HCT116 (cell line): ENCODE results near the gene TARM1.
"Not testable (repeated sequence)": the region's sequence is repeated elsewhere in the genome, so short reads cannot be mapped to it uniquely, and the experiment has no call there.

Source experiments
- EZH2 ChIP-seq: fragments of 200-600 bp; sonication (generic); IDR thresholded peaks from 2 replicates; pipeline ENCODE4 v1.6.1; 2017; ENCODE audit warnings: antibody characterized with exemption, mixed run types
- MAX ChIP-seq: IDR thresholded peaks from 2 replicates; pipeline ENCODE4 v1.6.1; 2012
- POLR2A ChIP-seq: IDR thresholded peaks from 2 replicates; pipeline ENCODE4 v1.7.0; 2011; ENCODE audit warnings: borderline replicate concordance; ENCODE audit not compliant: insufficient read depth, insufficient read length; ENCODE audit errors: extremely low read depth
- REST ChIP-seq: IDR thresholded peaks from 2 replicates; pipeline ENCODE4 v1.6.1; 2012; ENCODE audit warnings: low read depth
- SP1 ChIP-seq: IDR thresholded peaks from 2 replicates; pipeline ENCODE4 v1.6.1; 2012; ENCODE audit warnings: low read depth
- TCF7L2 ChIP-seq: IDR thresholded peaks from 2 replicates; pipeline ENCODE4 v1.7.0; 2011; ENCODE audit warnings: borderline replicate concordance, inconsistent platforms; ENCODE audit not compliant: insufficient read depth, insufficient read length; ENCODE audit errors: extremely low read depth
- ZNF274 ChIP-seq: fragments of 200-500 bp; sonication (Bioruptor generic); IDR thresholded peaks from 2 replicates; pipeline ENCODE4 v1.6.1; 2014; ENCODE audit warnings: mild to moderate bottlenecking, low read depth, low read length, inconsistent platforms
- TF ChIP-seq, protein P1 (sequence below), 3 experiments: fragments of 200-600 bp in 1 of 3; sonication (generic) in 1 of 3; IDR thresholded peaks in 2 of 3; conservative IDR thresholded peaks in 1 of 3; 2 replicates each; pipeline ENCODE4 v1.5.1; 2012 to 2017; ENCODE audit warnings: low read depth in 2 of 3, low read length in 2 of 3, antibody characterized with exemption in 1 of 3, borderline replicate concordance in 1 of 3, control low read depth in 1 of 3, mild to moderate bottlenecking in 1 of 3, mixed read lengths in 1 of 3, mixed run types in 1 of 3, moderate library complexity in 1 of 3; ENCODE audit not compliant: insufficient read depth in 1 of 3
- TF ChIP-seq, protein P2 (sequence below): IDR thresholded peaks from 2 replicates; pipeline ENCODE4 v1.6.1; 2011; ENCODE audit warnings: mild to moderate bottlenecking, low read length, moderate library complexity; ENCODE audit not compliant: insufficient replicate concordance; ENCODE audit errors: extremely low read depth

- TF ChIP-seq MAX, POLR2A, ZNF274, REST, SP1, TCF7L2, EZH2: not testable (repeated sequence)
- TF ChIP-seq, protein P1, sequence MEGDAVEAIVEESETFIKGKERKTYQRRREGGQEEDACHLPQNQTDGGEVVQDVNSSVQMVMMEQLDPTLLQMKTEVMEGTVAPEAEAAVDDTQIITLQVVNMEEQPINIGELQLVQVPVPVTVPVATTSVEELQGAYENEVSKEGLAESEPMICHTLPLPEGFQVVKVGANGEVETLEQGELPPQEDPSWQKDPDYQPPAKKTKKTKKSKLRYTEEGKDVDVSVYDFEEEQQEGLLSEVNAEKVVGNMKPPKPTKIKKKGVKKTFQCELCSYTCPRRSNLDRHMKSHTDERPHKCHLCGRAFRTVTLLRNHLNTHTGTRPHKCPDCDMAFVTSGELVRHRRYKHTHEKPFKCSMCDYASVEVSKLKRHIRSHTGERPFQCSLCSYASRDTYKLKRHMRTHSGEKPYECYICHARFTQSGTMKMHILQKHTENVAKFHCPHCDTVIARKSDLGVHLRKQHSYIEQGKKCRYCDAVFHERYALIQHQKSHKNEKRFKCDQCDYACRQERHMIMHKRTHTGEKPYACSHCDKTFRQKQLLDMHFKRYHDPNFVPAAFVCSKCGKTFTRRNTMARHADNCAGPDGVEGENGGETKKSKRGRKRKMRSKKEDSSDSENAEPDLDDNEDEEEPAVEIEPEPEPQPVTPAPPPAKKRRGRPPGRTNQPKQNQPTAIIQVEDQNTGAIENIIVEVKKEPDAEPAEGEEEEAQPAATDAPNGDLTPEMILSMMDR (IDR thresholded peaks at IDR 0.05 in 2 of 3, conservative IDR thresholded peaks at IDR 0.05 in 1 of 3; ENCODE audit: borderline replicate concordance in 1 of 3, insufficient read depth in 1 of 3, low read depth in 2 of 3, low read length in 2 of 3) = not testable (repeated sequence)
- TF ChIP-seq, protein P2, sequence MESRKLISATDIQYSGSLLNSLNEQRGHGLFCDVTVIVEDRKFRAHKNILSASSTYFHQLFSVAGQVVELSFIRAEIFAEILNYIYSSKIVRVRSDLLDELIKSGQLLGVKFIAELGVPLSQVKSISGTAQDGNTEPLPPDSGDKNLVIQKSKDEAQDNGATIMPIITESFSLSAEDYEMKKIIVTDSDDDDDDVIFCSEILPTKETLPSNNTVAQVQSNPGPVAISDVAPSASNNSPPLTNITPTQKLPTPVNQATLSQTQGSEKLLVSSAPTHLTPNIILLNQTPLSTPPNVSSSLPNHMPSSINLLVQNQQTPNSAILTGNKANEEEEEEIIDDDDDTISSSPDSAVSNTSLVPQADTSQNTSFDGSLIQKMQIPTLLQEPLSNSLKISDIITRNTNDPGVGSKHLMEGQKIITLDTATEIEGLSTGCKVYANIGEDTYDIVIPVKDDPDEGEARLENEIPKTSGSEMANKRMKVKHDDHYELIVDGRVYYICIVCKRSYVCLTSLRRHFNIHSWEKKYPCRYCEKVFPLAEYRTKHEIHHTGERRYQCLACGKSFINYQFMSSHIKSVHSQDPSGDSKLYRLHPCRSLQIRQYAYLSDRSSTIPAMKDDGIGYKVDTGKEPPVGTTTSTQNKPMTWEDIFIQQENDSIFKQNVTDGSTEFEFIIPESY = not testable (repeated sequence)
These were observed 18.7 kb upstream of the TARM1 start for GRCh38 chr19:54099903-54100255.
